Activated CD8-positive, alpha-beta T cell treated with anti-CD3 and anti-CD28 coated beads for 36 hours (primary cell): Measurements from ENCODE around the gene SSU72. TPM values are rescaled to one million over a fixed set of nuclear protein-coding genes. Genes with fewer than 3 reads are reported as not detected.
"Not testable (repeated sequence)": the region's sequence is repeated elsewhere in the genome, so short reads cannot be mapped to it uniquely, and the experiment has no call there.

ENCODE experiments used
- ATAC-seq: fragments of 200-7000 bp; cut with Tn5 transposase; one replicate; pipeline ENCODE4 v1.10.0; 2021; ENCODE audit warnings: mild to moderate bottlenecking, moderate library complexity
- CTCF ChIA-PET: fragments of 350-600 bp; sonication (Branson Sonifier 250); formaldehyde crosslinking; loops from one replicate; lab custom pipeline; 2021; ENCODE audit warnings: antibody characterized with exemption; lab: Charles Lee
- POLR2A ChIA-PET: fragments of 350-600 bp; sonication (Branson Sonifier 250); formaldehyde crosslinking; loops from one replicate; lab custom pipeline; 2021; ENCODE audit warnings: antibody characterized with exemption; lab: Charles Lee
- DNase-seq: peaks from one replicate; pipeline ENCODE4 v3.0.0-alpha.2; 2020
- H3K27ac Mint-ChIP-seq: one replicate; pipeline ENCODE4 v1.8.0; 2021; ENCODE audit warnings: mild to moderate bottlenecking, mixed read lengths
- H3K27me3 Mint-ChIP-seq: one replicate; pipeline ENCODE4 v1.8.0; 2021; ENCODE audit warnings: mixed read lengths
- H3K36me3 Mint-ChIP-seq: one replicate; pipeline ENCODE4 v1.8.0; 2021; ENCODE audit warnings: low read depth, mixed read lengths
- H3K4me1 Mint-ChIP-seq: one replicate; pipeline ENCODE4 v1.8.0; 2021; ENCODE audit warnings: low read depth, mixed read lengths
- H3K4me3 Mint-ChIP-seq: one replicate; pipeline ENCODE4 v1.8.0; 2021; ENCODE audit warnings: mild to moderate bottlenecking, moderate library complexity, mixed read lengths
- H3K9me3 Mint-ChIP-seq: one replicate; pipeline ENCODE4 v1.8.0; 2021; ENCODE audit warnings: mixed read lengths
- intact Hi-C: fragments of 100-400 bp; cut with micrococcal nuclease; formaldehyde crosslinking; loops from one replicate; pipeline ENCODE4 v1.10.0; 2022
- total RNA-seq, 2 experiments: library from RNA; stranded (reverse); gene quantifications; one replicate each; pipeline ENCODE4 v1.2.3, GENCODE V29; 2021
- TF ChIP-seq, protein P1 (sequence below): fragments of 200-600 bp; IDR thresholded peaks from one replicate; pipeline ENCODE4 v1.8.0; 2022; ENCODE audit warnings: antibody characterized with exemption, mild to moderate bottlenecking

SSU72 gene
- total RNA-seq, 2 experiments from 2014 or later, result 111 to 113 TPM

DNA sequence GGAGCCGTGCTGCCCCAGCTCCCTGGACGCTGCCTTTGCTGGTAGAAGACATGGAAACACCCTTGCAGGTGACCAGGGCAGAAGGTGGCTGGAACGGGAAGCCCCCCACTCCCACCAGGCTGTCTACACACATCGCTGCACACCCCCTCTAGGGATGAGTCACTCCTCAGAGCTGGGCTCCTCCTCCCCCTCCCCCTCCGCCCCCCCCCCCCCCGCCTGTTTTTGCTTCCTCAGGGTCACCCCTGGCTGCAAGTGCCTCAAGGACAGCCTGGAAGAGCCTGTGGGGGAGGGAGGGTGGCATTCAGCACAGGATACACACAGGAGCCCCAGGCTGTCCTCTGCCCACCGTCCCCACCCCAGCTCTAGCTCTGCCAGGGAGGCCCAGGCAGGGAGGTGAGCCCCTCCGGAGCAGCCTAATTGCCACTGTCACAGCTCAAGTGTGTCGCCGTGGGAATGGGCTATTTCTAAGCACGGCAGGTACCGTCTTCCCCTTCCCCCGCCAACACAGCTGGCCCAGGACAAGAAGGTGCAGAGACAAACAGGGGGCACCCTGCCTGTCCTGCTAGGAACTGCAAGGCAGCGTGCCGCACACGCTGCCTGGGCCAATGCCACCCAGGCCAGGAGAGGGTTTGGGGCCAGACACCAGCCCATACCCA lies 22.7 kb upstream of the SSU72 start:
- peak; percentile 52 for DNase-seq
- POLR2A ChIA-PET, result interaction anchor here (0.9 to 1.4 kb wide), 4 partner anchors 13 to 297 kb away, joined by 3 to 4 read pairs (median 4); no protein-coding TSS in a partner anchor
- Mint-ChIP-seq H3K4me3 (no peak overlapping the region), H3K4me1 (peaks cover 11% of the 10 kb centered on the region), H3K9me3 (no peaks in the 10 kb centered on the region), H3K27ac (no peak overlapping the region), H3K27me3 (peaks cover 10% of the 10 kb centered on the region), H3K36me3 (no peaks in the 10 kb centered on the region)
- peak; percentile 53 for ATAC-seq
- CTCF ChIA-PET, result interaction anchor here (0.6 to 1.5 kb wide), 3 partner anchors 21 to 81 kb away, joined by 4 read pairs; no protein-coding TSS in a partner anchor
- intact Hi-C loops, result no loop called here
- TF ChIP-seq, protein P1, sequence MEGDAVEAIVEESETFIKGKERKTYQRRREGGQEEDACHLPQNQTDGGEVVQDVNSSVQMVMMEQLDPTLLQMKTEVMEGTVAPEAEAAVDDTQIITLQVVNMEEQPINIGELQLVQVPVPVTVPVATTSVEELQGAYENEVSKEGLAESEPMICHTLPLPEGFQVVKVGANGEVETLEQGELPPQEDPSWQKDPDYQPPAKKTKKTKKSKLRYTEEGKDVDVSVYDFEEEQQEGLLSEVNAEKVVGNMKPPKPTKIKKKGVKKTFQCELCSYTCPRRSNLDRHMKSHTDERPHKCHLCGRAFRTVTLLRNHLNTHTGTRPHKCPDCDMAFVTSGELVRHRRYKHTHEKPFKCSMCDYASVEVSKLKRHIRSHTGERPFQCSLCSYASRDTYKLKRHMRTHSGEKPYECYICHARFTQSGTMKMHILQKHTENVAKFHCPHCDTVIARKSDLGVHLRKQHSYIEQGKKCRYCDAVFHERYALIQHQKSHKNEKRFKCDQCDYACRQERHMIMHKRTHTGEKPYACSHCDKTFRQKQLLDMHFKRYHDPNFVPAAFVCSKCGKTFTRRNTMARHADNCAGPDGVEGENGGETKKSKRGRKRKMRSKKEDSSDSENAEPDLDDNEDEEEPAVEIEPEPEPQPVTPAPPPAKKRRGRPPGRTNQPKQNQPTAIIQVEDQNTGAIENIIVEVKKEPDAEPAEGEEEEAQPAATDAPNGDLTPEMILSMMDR, result peak; percentile 33

DNA sequence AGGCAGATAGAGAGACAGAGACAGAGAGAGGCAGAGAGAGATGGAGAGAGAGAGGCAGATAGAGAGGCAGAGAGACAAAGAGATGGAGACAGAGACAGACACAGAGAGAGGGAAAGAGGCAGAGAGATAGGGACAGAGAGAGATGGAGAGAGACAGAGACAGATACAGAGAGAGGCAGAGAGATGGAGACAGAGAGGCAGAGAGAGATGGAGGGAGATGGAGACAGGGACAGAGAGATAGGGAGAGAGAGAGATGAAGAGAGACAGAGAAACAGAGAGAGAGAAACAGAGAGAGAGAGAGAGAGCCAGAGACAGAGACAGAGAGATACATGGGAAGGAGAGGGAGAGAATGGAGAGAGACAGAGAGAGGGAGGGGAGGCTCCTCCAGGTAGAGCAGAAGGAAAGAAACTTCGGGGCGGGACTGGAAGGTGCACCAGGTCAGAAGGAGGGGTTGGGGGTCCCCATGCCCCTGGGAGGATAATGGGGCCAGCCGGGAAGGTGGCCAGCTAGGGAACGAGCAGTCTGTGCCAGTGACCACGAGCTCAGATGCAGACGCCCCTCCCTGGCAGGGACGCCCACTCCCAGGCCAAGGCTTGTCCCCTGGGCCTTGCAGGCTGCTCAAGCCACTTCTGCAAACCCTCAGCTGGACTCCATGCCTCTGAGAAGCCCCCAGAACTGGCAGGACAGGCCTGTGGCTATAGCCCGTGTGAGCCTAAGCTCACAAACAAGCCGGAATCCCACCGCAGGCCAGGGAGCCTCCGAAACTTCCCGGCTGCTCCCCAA lies 22.0 kb upstream of the SSU72 start:
- intact Hi-C loops, result no loop called here

DNA sequence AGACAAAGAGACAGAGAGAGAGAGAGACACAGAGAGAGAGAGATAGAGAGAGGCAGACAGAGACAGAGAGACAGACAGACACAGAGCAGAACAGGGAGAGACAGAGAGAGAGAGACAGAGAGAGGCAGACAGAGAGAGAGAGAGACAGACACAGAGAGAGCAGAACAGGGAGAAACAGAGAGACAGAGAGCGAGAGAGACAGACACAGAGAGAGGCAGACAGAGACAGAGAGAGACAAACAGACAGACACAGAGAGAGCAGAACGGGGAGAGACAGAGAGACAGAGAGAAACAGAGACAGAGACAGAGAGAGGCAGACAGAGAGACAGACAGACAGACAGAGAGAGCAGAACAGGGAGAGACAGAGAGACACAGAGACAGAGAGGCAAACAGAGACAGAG lies 20.7 kb upstream of the SSU72 start:
- H3K9me3 Mint-ChIP-seq, CTCF ChIA-PET, H3K4me3 Mint-ChIP-seq, DNase-seq, POLR2A ChIA-PET, intact Hi-C loops, H3K36me3 Mint-ChIP-seq, H3K27me3 Mint-ChIP-seq, H3K27ac Mint-ChIP-seq, ATAC-seq: not testable (repeated sequence)
- H3K4me1 Mint-ChIP-seq, result peaks cover 11% of the 10 kb centered on the region

More for the DNA sequence above, 22.0 kb upstream of the SSU72 start:
- H3K4me3 Mint-ChIP-seq, result no peak overlapping the region
- H3K27me3 Mint-ChIP-seq, result peaks cover 10% of the 10 kb centered on the region
- no peaks in the 10 kb centered on the region for H3K9me3 Mint-ChIP-seq
- ATAC-seq, result peak; percentile 21
- DNase-seq, result no peak
- no peak overlapping the region for H3K27ac Mint-ChIP-seq
- ChIA-PET CTCF (interaction anchor here (0.6 to 0.9 kb wide), 2 partner anchors 21 to 82 kb away, joined by 4 read pairs; no protein-coding TSS in a partner anchor), POLR2A (interaction anchor here (0.9 to 1.4 kb wide), 4 partner anchors 14 to 296 kb away, joined by 3 to 4 read pairs (median 4); no protein-coding TSS in a partner anchor)
- TF ChIP-seq, protein P1, result no peak
- peaks cover 11% of the 10 kb centered on the region for H3K4me1 Mint-ChIP-seq
- H3K36me3 Mint-ChIP-seq, result no peaks in the 10 kb centered on the region

DNA sequence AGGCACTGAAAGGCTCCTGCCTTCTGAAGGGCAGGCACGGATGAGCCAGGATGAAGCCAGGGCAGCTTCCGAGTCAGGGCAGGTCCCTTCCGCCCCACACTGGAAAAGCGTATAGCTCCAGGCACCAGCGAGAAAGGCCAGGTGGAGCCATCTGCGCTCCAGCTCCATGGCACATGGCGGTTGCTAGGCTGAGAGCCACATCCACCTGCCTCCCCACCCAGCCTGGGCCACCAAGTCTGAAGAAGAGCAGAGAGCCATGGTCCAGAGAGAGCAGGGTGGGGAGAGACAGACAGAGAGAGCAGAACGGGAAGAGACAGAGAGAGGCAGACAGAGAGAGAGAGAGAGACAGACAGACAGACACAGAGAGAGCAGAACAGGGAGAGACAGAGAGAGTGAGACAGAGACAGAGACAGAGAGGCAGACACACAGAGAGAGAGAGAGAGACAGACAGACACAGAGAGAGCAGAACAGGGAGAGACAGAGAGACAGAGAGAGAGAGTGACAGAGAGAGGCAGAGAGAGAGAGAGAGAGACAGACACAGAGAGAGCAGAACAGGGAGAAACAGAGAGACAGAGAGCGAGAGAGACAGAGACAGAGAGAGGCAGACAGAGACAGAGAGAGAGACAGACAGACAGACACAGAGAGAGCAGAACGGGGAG lies 20.1 kb upstream of the SSU72 start:
- CTCF ChIA-PET, result no interaction called here
- Mint-ChIP-seq H3K9me3 (no peaks in the 10 kb centered on the region), H3K4me3 (no peak overlapping the region), H3K27me3 (peaks cover 11% of the 10 kb centered on the region), H3K36me3 (no peaks in the 10 kb centered on the region), H3K27ac (no peak overlapping the region), H3K4me1 (peaks cover 11% of the 10 kb centered on the region)
- DNase-seq (no peak), ATAC-seq (no peak)
- POLR2A ChIA-PET, result interaction anchor here (1.0 to 1.5 kb wide), 2 partner anchors 19 to 25 kb away, joined by 3 to 5 read pairs; no protein-coding TSS in a partner anchor
- intact Hi-C loops, result no loop called here
- TF ChIP-seq, protein P1, result no peak

DNA sequence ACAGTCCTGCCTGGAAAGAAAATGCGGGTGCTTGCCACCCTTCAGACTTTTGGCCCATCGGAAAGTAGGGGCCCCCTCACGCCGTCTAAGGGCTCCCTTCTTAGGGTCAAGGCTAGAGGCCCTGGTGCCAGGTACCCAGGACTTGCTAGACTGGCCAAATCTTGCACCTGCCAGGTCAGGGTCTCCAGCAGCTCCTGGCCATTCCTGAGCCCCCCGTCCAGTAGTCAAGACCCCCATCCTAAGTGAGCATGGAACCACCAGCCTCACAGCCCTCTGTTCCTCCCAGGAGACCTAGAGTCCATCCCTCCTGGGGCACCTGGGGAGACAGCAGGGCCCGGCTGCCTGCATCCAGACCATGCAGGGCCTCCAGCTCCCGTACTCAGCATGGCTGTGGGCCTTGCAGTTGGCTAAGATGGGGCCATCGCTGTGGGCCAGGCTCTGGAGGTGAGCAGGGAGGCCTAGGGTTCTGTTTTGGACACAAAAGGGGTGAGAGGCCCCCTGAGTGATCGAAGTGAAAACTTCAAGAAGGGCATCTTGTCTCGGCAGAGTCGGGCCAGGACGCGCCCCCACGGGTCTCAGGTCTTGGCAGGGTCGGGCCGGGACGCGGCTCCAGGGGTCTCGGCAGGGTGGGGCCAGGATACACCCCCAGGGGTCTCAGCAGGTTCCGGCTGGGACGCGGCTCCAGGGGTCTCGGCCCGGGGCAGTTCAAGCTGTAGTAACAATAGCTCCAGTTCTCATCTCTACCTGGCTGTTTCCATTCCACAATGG lies 19.4 kb upstream of the SSU72 start:
- POLR2A ChIA-PET, result interaction anchor here (1.0 to 1.5 kb wide), 3 partner anchors 20 to 24 kb away, joined by 3 to 5 read pairs (median 3); no protein-coding TSS in a partner anchor
- Mint-ChIP-seq H3K27me3 (peaks cover 8% of the 10 kb centered on the region), H3K9me3 (no peaks in the 10 kb centered on the region), H3K27ac (no peak overlapping the region), H3K36me3 (no peaks in the 10 kb centered on the region), H3K4me3 (no peak overlapping the region), H3K4me1 (peaks cover 9% of the 10 kb centered on the region)
- DNase-seq (no peak), ATAC-seq (no peak)
- CTCF ChIA-PET, result no interaction called here
- TF ChIP-seq, protein P1, result no peak
- intact Hi-C loops, result no loop called here
